Epithelial cell of prostate (primary cell): ENCODE data around the gene SERPINA1.
A peak's percentile ranks its signal among the peaks of the same experiment; 100 is the strongest.

Source experiments
- DNase-seq: peaks from one replicate; pipeline ENCODE4 v3.0.0-alpha.2; 2011; ENCODE audit warnings: low read depth, low spot score
- H3K27ac ChIP-seq: fragments of 450-650 bp; 2 replicates; pipeline ENCODE4 v1.5.1; 2017; ENCODE audit warnings: mild to moderate bottlenecking

The SERPINA1 gene

DNA sequence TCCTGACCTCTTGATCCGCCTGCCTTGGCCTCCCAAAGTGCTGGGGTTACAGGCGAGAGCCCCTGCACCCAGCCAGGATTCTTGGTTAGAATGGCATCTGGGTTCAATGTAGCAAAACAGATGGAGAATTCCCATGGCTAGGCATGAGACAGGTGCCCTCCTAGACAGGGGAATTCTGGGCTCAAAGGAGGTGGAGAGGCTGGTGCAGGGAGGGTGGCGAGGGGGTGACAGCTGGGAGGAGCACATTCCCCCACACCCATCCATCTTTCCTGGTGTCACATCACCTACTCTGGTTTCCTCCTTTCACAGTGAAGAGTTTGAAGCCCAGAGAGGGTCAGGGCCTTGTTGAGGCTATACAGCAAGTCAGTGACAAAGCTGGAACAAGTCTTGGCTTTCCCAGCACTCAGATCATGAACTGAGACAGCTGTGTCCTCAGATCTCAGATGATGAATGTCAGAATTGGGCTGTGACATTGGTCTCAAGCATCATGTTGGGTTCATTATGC, 2.8 kb downstream of the SERPINA1 start:
- no peak for DNase-seq
- H3K27ac ChIP-seq: no peak overlapping the region

DNA sequence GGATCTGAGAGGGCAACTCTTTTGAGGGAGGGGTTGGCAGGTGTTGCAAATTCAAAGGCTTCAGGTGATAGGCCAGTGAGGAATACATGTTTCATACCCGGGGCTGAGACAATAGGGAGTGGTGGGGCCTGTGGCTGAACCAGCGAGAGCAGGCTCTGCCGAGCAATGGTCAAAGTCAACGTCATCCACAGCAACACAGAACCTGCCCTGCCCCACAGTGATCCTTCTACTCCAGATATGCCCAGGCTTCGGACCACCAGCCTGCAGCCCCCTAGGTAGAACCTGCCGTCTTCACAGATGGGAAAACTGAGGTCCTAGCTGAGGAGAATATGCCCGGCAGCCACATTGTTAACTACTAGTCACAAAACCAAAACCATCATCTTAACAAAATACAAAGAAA, 4.1 kb downstream of the SERPINA1 start:
- DNase-seq: no peak
- no peak overlapping the region for H3K27ac ChIP-seq

DNA sequence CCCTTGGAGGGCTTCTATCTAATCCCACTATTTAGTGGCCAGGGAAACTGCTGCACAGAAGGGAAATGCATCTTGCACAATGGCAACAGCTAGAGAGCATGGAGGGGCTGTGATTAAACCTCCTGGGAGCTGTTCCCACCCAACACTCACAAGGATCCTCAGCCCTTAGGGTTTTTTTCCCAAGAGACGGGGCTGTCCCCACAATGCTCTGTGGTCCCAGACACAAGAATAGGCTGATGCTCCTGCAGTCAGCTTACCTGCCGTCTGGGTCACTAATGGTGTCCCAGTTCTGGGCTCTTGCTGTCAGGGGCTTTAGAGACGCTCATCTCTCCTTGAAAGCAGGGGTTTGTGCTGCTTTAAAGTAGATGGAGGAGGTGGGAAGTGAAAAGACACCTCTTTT, 4.6 kb downstream of the SERPINA1 start:
- no peak overlapping the region for H3K27ac ChIP-seq
- DNase-seq: no peak

DNA sequence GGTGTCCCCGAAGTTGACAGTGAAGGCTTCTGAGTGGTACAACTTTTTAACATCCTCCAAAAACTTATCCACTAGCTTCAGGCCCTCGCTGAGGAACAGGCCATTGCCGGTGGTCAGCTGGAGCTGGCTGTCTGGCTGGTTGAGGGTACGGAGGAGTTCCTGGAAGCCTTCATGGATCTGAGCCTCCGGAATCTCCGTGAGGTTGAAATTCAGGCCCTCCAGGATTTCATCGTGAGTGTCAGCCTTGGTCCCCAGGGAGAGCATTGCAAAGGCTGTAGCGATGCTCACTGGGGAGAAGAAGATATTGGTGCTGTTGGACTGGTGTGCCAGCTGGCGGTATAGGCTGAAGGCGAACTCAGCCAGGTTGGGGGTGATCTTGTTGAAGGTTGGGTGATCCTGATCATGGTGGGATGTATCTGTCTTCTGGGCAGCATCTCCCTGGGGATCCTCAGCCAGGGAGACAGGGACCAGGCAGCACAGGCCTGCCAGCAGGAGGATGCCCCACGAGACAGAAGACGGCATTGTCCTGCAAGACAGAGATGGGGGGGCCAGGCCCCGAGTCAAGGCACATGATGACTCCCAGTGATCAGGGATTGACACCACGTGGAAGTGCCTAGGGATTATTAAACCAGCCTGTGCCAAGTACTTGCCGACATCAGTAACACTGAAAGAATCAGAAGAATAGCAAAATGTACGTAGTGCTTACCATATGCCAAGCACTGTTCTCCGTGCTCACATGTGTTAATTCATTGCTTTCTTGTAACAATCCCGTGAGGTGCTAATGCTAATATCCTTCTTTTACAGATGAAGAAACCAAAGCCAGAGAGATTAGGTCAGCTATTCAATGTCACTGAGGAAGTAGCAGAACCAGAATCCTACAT, 5.4 kb downstream of the SERPINA1 start:
- no peak overlapping the region for H3K27ac ChIP-seq
- no peak for DNase-seq

DNA sequence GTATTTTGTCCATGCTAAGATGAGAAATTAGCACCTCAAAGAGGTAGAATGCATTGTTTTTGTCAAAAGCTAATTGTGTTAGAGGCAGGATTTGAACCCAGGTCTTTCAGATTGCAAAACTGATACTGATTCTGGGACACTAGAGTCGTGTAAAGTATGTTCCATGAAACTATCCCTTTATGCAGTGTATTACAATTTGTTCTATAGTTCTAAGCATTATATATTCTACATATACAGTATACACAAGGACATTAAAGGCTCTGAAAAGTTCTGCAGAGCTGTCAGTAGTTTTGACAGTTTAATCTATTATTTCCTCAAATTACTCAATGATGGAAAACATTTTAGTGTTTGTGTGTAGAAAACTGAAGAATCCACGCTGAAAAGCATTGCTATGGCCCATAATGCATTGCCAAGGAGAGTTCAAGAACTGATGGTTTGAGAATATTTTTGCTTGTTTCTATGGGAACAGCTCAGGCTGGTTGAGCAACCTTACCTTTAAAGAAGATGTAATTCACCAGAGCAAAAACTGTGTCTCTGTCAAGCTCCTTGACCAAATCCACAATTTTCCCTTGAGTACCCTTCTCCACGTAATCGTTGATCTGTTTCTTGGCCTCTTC, 6.2 kb downstream of the SERPINA1 start:
- no peak overlapping the region for H3K27ac ChIP-seq
- no peak for DNase-seq

DNA sequence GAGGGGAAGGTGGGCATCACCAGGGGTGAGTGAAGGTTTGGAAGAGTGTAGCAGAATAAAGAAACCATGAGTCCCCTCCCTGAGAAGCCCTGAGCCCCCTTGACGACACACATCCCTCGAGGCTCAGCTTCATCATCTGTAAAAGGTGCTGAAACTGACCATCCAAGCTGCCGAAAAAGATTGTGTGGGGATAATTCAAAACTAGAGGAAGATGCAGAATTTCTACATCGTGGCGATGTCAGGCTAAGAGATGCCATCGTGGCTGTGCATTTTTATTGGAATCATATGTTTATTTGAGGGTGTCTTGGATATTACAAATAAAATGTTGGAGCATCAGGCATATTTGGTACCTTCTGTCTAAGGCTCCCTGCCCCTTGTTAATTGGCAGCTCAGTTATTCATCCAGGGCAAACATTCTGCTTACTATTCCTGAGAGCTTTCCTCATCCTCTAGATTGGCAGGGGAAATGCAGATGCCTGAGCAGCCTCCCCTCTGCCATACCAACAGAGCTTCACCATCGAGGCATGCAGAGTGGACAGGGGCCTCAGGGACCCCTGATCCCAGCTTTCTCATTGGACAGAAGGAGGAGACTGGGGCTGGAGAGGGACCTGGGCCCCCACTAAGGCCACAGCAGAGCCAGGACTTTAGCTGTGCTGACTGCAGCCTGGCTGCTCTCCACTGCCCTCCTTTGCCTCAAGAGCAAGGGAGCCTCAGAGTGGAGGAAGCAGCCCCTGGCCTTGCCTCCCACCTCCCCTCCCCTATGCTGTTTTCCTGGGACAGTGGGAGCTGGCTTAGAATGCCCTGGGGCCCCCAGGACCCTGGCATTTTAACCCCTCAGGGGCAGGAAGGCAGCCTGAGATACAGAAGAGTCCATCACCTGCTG, 7.0 kb downstream of the SERPINA1 start:
- no peak overlapping the region for H3K27ac ChIP-seq
- DNase-seq: no peak

DNA sequence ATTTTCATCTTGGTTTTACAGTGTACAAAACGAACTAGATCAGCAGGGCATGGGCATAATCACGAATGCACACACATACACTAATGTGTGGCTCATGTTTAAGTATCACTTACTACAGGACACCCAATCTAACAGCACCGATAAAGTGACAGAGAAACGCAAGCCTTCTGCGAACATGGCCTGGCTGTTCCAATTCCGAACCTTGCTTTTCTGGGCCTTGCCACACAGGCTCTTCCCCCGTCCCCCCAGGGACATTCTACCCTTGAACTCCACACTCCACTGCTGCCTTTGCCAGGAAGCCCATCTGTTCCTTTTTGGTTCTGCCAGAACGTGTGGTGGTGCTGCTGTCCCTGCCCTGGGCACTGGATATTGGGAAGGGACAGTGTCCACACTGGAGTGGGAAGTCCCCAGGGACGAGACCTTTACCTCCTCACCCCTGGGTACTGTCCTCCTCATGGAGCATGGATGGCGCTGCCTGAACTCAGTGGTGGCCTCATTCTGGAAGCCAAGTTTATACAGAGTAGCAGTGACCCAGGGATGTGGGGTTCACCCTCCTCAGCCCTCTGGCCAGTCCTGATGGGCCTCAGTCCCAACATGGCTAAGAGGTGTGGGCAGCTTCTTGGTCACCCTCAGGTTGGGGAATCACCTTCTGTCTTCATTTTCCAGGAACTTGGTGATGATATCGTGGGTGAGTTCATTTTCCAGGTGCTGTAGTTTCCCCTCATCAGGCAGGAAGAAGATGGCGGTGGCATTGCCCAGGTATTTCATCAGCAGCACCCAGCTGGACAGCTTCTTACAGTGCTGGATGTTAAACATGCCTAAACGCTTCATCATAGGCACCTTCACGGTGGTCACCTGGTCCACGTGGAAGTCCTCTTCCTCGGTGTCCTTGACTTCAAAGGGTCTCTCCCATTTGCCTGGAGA, 7.9 kb downstream of the SERPINA1 start:
- peak overlapping the region; percentile 20 for H3K27ac ChIP-seq
- DNase-seq: no peak

DNA sequence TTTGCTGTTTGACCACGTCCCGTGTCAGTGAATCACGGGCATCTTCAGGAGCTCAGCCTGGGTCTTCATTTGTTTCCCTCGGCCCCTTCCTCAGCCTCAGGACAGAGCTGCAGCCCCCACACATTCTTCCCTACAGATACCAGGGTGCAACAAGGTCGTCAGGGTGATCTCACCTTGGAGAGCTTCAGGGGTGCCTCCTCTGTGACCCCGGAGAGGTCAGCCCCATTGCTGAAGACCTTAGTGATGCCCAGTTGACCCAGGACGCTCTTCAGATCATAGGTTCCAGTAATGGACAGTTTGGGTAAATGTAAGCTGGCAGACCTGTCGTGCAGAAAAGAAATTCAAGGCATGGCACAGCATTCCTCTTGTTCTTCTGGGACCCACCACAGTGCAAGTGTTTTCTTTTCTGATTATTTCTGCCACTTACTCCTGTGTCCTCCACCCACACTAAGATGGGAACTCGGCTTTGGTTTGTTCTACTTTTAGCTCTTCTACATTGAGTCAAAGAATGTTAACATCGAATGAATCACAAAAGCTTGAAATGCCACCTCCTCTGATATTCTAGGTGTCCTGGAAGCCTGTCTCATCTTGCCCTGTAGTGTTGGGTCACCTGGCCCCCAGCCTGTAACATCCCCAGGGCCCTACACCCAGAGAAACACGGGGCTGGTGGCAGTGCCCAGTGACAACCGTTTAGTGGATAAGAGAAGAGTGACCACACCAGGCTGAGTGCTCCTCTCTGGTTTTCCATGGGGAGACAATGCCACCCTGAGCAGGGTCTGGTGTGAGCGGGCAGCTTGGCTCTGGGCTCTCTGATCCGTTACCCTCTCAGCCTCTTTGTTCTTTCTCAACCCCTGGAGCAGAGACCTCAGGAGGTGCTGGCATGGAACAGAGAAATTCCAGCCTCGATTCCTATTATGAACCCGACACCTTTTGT, 8.8 kb downstream of the SERPINA1 start:
- no peak overlapping the region for H3K27ac ChIP-seq
- DNase-seq: no peak

DNA sequence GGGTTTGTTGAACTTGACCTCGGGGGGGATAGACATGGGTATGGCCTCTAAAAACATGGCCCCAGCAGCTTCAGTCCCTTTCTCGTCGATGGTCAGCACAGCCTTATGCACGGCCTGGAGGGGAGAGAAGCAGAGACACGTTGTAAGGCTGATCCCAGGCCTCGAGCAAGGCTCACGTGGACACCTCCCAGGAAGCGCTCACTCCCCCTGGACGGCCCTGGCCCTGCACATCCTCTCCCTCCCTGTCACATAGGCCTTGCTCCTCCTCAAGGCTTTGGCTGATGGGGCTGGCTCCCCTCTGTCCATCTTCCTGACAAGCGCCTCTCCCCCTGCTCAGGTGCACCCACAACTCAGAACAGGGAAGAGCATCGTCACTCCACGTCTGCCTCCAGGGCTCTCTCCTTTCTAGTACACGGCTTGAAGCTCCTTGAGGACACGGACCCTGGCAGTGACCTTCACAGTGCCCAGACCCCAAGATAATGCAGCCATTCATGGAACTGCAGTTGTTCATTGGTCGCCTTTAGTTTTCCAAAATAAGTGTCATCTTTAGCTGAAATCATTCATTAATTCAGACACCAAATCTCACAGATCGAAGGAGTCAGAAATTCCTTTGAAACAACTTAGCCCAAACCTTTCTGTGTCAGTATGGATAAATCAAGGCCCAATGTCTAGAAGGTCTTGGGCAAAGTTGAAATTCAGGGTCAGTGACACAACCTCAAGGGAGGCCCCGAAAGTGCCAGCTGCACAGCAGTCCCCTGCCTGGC, 9.7 kb downstream of the SERPINA1 start:
- DNase-seq: no peak
- H3K27ac ChIP-seq: no peak overlapping the region

DNA sequence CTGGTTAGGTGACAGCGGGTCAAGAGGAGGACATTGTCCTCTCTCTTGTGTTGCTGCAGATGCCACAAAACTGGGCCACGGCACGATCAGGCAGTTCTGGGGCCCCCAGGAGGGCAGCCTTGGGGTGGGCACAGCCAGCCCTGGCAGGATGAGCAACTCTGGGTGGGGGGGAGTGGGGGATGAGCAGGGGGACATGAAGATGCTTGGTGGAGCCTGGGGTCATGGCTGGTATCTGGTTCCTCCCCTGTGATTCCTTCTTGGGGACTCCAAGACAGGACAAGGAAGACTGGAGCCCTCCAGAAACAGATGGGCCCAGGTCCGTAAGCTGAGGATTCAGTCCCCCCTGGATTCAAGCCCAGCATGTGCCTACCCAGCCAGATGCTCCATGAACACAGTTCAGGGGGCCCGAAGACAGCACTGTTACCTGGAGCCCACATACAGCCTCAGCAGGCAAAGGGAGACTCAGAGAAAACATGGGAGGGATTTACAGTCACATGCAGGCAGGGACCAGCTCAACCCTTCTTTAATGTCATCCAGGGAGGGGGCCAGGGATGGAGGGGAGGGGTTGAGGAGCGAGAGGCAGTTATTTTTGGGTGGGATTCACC, 10.4 kb downstream of the SERPINA1 start:
- no peak overlapping the region for H3K27ac ChIP-seq
- no peak for DNase-seq

DNA sequence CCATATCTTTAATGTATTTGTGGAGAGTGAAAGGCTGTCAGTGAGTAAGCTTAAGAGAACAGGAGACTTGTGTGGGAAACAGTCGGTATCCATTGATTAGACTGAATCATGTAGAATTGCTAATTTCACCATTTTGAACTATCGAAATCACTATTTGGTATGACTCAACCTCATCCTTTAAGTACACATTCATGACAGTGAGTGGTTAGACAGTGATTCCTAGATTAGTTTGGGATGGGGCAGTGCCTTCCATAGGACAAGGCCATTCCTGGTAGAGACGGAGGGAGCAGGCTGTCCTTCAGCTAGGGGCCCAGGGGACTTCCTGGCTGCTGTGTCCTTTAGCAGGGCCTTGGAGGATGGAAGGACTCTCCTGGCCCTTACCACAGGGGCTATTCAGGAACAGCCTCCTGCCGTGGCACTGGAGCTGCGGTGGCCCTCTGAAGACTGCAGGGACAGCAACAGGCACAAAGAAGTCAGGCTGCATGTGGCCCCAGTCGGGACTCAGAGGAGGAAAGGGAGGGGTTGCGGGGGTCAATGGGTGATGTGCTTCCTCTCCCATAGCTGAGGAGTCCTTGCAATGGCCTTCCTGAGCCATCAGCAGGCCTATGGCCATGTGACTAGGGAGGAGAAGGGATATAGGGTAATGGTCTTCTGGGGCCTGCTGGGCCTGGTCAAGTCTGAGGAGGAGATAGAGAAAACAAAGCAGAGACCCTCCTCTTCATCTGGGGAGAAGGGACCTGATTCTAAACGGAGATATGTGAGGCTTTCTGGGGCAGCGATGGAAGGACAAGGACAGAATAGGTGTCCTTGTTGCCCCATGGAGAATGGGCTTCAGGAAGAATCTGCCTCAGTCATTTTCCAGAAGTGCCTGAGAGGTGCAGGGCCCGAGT, 11.2 kb downstream of the SERPINA1 start:
- DNase-seq: no peak
- no peak overlapping the region for H3K27ac ChIP-seq

DNA sequence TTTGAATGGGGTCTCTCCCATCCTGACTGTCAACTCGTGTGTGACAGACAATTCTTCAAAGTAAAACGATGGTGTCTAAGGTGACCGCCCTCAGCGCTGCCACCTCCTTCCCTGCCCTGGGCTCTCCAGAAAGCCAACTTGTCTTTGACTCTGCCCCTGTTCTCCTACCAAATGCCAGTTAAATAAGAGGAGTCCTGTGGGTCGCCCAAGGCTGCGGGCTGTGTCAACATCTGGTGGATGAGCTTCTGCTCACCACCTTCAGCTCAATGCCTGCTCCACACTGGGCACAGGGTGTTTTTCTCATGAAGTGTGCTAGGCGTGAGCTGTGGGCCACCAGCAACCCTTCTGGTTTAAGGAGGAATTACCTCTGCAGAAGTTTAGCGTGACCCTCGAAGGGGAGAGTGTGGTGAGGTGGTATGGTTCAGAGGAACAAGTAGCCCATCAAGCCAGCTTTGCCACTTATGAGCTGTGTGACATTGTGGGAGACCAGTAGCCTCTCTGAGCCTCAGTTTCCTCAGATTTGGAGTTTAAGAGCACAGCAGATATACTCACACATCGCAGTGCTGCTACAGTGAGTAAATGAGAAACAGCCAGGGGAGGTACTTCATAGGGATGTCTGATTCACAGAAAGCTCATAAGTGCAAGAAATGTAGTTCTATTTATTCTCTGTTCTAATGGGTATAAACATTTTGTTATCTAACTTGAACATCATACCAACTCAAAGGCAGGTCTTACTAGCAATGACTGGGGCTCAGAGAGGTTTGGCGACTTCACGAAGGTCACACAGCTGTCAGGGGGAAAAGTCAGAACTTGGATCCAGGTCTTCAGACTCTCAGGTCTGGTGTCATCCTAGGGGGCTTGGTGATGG, 12.1 kb downstream of the SERPINA1 start:
- DNase-seq: no peak
- no peak overlapping the region for H3K27ac ChIP-seq

DNA sequence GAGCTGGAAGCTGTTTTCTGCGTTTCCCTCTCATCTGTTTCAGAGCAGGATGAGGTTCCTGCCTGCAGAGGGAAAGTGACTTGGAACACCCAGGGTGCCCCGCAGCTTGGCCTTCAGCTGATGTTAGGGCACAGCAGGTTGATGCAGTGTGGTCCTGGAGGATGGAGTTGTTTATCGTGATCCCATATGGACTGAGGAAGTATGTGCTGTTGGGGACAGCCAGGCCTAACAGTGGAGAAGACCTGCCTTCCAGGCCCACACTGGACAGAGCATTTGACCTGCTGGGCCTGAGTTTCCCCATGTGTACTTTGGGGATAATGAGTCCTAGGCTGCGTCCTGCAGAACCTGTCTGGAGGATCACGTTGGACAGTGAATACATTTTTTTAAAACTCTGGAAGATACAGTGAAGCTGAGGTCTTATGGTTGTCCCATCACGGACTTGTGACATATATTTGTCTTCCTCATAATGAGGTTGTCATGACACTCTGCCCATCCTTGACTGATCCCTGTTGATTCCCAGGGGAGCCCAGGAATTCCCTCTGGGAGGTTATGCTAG, 12.8 kb downstream of the SERPINA1 start:
- no peak overlapping the region for H3K27ac ChIP-seq
- no peak for DNase-seq

DNA sequence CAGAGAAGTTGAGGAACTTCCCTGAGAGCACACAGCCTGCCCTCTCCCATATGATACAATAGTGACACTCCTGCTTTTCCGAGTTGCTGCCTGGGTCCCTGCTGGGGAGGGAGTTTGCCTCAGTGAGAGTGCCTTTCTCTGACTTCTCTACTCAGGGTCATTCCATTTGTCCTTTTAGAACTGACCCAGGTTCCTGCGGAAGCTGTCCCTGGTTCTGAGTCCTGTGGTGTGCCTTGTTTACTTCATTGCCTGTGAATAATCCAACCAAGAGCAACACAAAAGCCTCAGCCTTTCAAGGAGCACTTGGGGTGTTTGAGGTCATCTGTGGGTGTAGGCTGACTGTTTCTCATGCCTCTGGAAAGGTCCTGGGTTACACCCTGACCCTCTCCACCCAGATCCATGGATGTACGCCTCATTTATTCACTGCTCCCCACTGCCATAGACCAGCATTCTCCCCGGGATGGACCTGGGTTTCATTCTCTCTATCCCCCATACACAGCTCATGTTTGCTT, 13.6 kb downstream of the SERPINA1 start:
- peak overlapping the region; percentile 59 for H3K27ac ChIP-seq
- DNase-seq: no peak

DNA sequence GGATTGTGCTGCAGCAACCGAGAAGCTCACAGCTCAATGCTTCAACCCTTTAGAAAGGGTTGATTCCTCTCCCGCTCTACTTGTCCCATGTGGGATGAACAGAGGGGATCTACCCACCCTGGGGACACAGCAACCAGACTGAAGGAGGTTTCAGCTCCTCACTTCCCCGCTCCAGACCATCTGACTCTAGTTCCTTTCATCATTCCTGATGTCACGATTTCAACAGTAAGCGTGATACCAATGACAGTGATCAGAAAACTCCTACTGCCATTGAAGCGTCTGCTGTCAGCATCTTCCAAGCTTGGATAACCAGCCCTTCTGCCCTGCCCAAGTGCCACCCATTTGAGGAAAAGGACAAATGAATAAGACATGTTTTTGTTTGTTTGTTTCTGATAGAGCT, 14.3 kb downstream of the SERPINA1 start:
- DNase-seq: no peak
- peak overlapping the region; percentile 59 for H3K27ac ChIP-seq
